Loucy (cell line): Measurements from ENCODE around the gene NHSL1.

ENCODE experiments used
- CTCF ChIP-seq: fragments of 200-600 bp; sonication (generic); conservative IDR thresholded peaks from 2 replicates; pipeline ENCODE4 v1.5.1; 2014; ENCODE audit warnings: mild to moderate bottlenecking, antibody characterized with exemption, low read length
- EZH2phosphoT487 ChIP-seq: fragments of 200-600 bp; IDR thresholded peaks from 2 replicates; pipeline ENCODE4 v1.6.1; 2018; ENCODE audit warnings: antibody characterized with exemption, mild to moderate bottlenecking, moderate library complexity, borderline replicate concordance

- TF ChIP-seq CTCF (no peak), EZH2phosphoT487 (no peak)
Observed at GRCh38 chr6:138531387-138531786, 32.1 kb upstream of the NHSL1 start.
